CD4-positive, CD25-positive, alpha-beta regulatory T cell (primary cell): ENCODE measurements around the gene RUVBL1. TPM values are rescaled to one million over a fixed set of nuclear protein-coding genes. Genes with fewer than 3 reads are reported as not detected.

Experiments
- ATAC-seq, 2 donors: fragments of 150-1000 bp; cut with Tn5 transposase; one replicate each; pipeline ENCODE4 v1.10.0; 2021; ENCODE audit warnings: low read depth in 2 of 2, moderate number of reproducible peaks in 2 of 2, moderate library complexity in 1 of 2
- DNase-seq, 3 donors: peaks; one replicate each; pipeline versions ENCODE4 v3.0.0 to v3.0.0-alpha.2; 2012 to 2022; ENCODE audit warnings: mixed read lengths in 1 of 3
- H3K27ac ChIP-seq: one replicate; pipeline ENCODE4 v1.7.0; 2013; ENCODE audit warnings: mild to moderate bottlenecking, low read length; ENCODE audit not compliant: insufficient read depth, poor library complexity, severe bottlenecking
- H3K27me3 ChIP-seq: one replicate; pipeline ENCODE4 v1.7.0; 2013; ENCODE audit warnings: low read length; ENCODE audit not compliant: control insufficient read depth, insufficient read depth
- H3K36me3 ChIP-seq: one replicate; pipeline ENCODE4 v1.7.0; 2013; ENCODE audit warnings: mild to moderate bottlenecking, low read length, moderate library complexity; ENCODE audit not compliant: control insufficient read depth, insufficient read depth
- H3K4me1 ChIP-seq: 2 replicates; pipeline ENCODE4 v1.7.0; 2013; ENCODE audit warnings: mild to moderate bottlenecking, low read length; ENCODE audit not compliant: insufficient read depth, control insufficient read depth, poor library complexity, severe bottlenecking
- H3K4me3 ChIP-seq: one replicate; pipeline ENCODE4 v1.7.0; 2013; ENCODE audit warnings: low read depth, mild to moderate bottlenecking, low read length, moderate library complexity
- H3K9me3 ChIP-seq, 2 experiments: 1 replicate in 1 of 2; 2 replicates in 1 of 2; pipeline ENCODE4 v1.7.0; 2013; ENCODE audit warnings: low read length in 2 of 2, mild to moderate bottlenecking in 1 of 2, moderate library complexity in 1 of 2; ENCODE audit not compliant: control insufficient read depth in 2 of 2
- H3K27ac Mint-ChIP-seq, 3 donors: one replicate each; pipeline ENCODE4 v1.8.0; 2020 to 2022; ENCODE audit warnings: mild to moderate bottlenecking in 3 of 3, mixed read lengths in 3 of 3, moderate library complexity in 2 of 3
- H3K27me3 Mint-ChIP-seq: one replicate; pipeline ENCODE4 v1.8.0; 2022; ENCODE audit warnings: mild to moderate bottlenecking, mixed read lengths
- H3K36me3 Mint-ChIP-seq: one replicate; pipeline ENCODE4 v1.8.0; 2020; ENCODE audit warnings: mixed read lengths
- H3K4me1 Mint-ChIP-seq, 4 donors: one replicate each; pipeline ENCODE4 v1.8.0; 2020 to 2022; ENCODE audit warnings: mixed read lengths in 4 of 4, mild to moderate bottlenecking in 1 of 4
- H3K4me3 Mint-ChIP-seq, 4 donors: one replicate each; pipeline ENCODE4 v1.8.0; 2020 to 2022; ENCODE audit warnings: mild to moderate bottlenecking in 4 of 4, mixed read lengths in 4 of 4, moderate library complexity in 3 of 4
- H3K9me3 Mint-ChIP-seq, 7 donors: one replicate each; pipeline ENCODE4 v1.8.0; 2020 to 2022; ENCODE audit warnings: mixed read lengths in 7 of 7, mild to moderate bottlenecking in 3 of 7, moderate library complexity in 2 of 7
- polyA plus RNA-seq, 4 donors: library from polyadenylated mRNA; unstranded; fragments of 300-500 nt; fragmentation: Illumina TruSeq; gene quantifications; one replicate each; pipeline ENCODE4 v1.2.3, GENCODE V29; 2021
- total RNA-seq: library from RNA; stranded (reverse); gene quantifications from one replicate; pipeline ENCODE4 v1.2.3, GENCODE V29; 2022

The RUVBL1 gene
- total and polyA plus RNA-seq, 5 donors from 2014 or later, result 22.9 to 88.2 (median 78.3) TPM

GRCh38 chr3:128070898-128071591 is 52.6 kb downstream of the RUVBL1 start:
- H3K4me3 ChIP-seq, result no peak overlapping the region
- H3K27me3 ChIP-seq, result no peaks in the 10 kb centered on the region
- H3K4me1 ChIP-seq, result peaks cover 10% of the 10 kb centered on the region
- DNase-seq, result no peak
- Mint-ChIP-seq H3K27ac (no peak overlapping the region), H3K4me1 (peaks cover 2 to 12% (median 5%) of the 10 kb centered on the region in 4 donors), H3K4me3 (no peak overlapping the region), H3K27me3 (no peaks in the 10 kb centered on the region), H3K36me3 (peaks cover 32% of the 10 kb centered on the region), H3K9me3 (no peaks in the 10 kb centered on the region)
- H3K9me3 ChIP-seq, result no peaks in the 10 kb centered on the region
- no peak overlapping the region for H3K27ac ChIP-seq
- H3K36me3 ChIP-seq, result peaks cover 62% of the 10 kb centered on the region
- ATAC-seq, result no peak

- no peak overlapping the region for H3K4me3 ChIP-seq
- H3K27me3 Mint-ChIP-seq, result no peaks in the 10 kb centered on the region
- H3K36me3 Mint-ChIP-seq, result peaks cover 43% of the 10 kb centered on the region
- no peak overlapping the region for H3K27ac Mint-ChIP-seq
- no peak overlapping the region for H3K4me3 Mint-ChIP-seq
- DNase-seq (no peak), ATAC-seq (no peak)
- no peaks in the 10 kb centered on the region for H3K9me3 Mint-ChIP-seq
- H3K27me3 ChIP-seq, result no peaks in the 10 kb centered on the region
- no peak overlapping the region for H3K27ac ChIP-seq
- H3K9me3 ChIP-seq, result no peaks in the 10 kb centered on the region
- H3K4me1 ChIP-seq, result no peaks in the 10 kb centered on the region
- H3K4me1 Mint-ChIP-seq, result peaks cover 0 to 9% (median 5%) of the 10 kb centered on the region in 4 donors
- peaks cover 80% of the 10 kb centered on the region for H3K36me3 ChIP-seq
Observed at GRCh38 chr3:128069271-128069670, 54.3 kb downstream of the RUVBL1 start.

- H3K27me3 ChIP-seq, result no peaks in the 10 kb centered on the region
- Mint-ChIP-seq H3K9me3 (no peaks in the 10 kb centered on the region), H3K27me3 (no peaks in the 10 kb centered on the region), H3K36me3 (peaks cover 49% of the 10 kb centered on the region), H3K27ac (peak overlapping the region in 1 of 3 donors; percentile 47), H3K4me3 (peak overlapping the region in 1 of 4 donors; percentile 75), H3K4me1 (peaks cover 0 to 9% (median 4%) of the 10 kb centered on the region in 4 donors)
- H3K4me1 ChIP-seq, result no peaks in the 10 kb centered on the region
- DNase-seq, result peak in 2 of 3 donors; percentile 49 to 57
- H3K9me3 ChIP-seq, result no peaks in the 10 kb centered on the region
- no peak overlapping the region for H3K27ac ChIP-seq
- peak in 1 of 2 donors; percentile 50 for ATAC-seq
- no peak overlapping the region for H3K4me3 ChIP-seq
- peaks cover 90% of the 10 kb centered on the region for H3K36me3 ChIP-seq
Observed at GRCh38 chr3:128068156-128068620, 55.4 kb downstream of the RUVBL1 start.

- peaks cover 51% of the 10 kb centered on the region for H3K36me3 Mint-ChIP-seq
- no peak for DNase-seq
Observed at GRCh38 chr3:128067489-128067888, 56.1 kb downstream of the RUVBL1 start.

GRCh38 chr3:128066676-128067075 is 56.9 kb downstream of the RUVBL1 start:
- peak overlapping the region in 1 of 3 donors; percentile 38 for H3K27ac Mint-ChIP-seq
- H3K4me1 Mint-ChIP-seq, result peaks cover under 1 to 17% (median 8%) of the 10 kb centered on the region in 4 donors
- H3K27ac ChIP-seq, result no peak overlapping the region
- H3K4me3 ChIP-seq, result no peak overlapping the region
- H3K9me3 Mint-ChIP-seq, result no peaks in the 10 kb centered on the region
- no peaks in the 10 kb centered on the region for H3K4me1 ChIP-seq
- H3K36me3 Mint-ChIP-seq, result peaks cover 60% of the 10 kb centered on the region
- ATAC-seq, result no peak
- no peaks in the 10 kb centered on the region for H3K27me3 Mint-ChIP-seq
- H3K27me3 ChIP-seq, result no peaks in the 10 kb centered on the region
- no peaks in the 10 kb centered on the region for H3K9me3 ChIP-seq
- peaks cover 98% of the 10 kb centered on the region for H3K36me3 ChIP-seq
- H3K4me3 Mint-ChIP-seq, result no peak overlapping the region
- DNase-seq, result no peak

More at GRCh38 chr3:128067489-128067888, 56.1 kb downstream of the RUVBL1 start:
- H3K4me1 Mint-ChIP-seq, result peaks cover 0 to 11% (median 4%) of the 10 kb centered on the region in 4 donors
- no peak overlapping the region for H3K4me3 Mint-ChIP-seq
- H3K9me3 ChIP-seq, result no peaks in the 10 kb centered on the region
- H3K4me3 ChIP-seq, result no peak overlapping the region
- no peaks in the 10 kb centered on the region for H3K27me3 Mint-ChIP-seq
- no peak overlapping the region for H3K27ac Mint-ChIP-seq
- peaks cover 95% of the 10 kb centered on the region for H3K36me3 ChIP-seq
- no peaks in the 10 kb centered on the region for H3K9me3 Mint-ChIP-seq
- no peak overlapping the region for H3K27ac ChIP-seq
- ATAC-seq, result no peak
- H3K4me1 ChIP-seq, result no peaks in the 10 kb centered on the region
- H3K27me3 ChIP-seq, result no peaks in the 10 kb centered on the region

- H3K36me3 Mint-ChIP-seq, result peaks cover 65% of the 10 kb centered on the region
- peaks cover 5 to 21% (median 12%) of the 10 kb centered on the region in 4 donors for H3K4me1 Mint-ChIP-seq
- no peak overlapping the region for H3K4me3 ChIP-seq
- H3K9me3 Mint-ChIP-seq, result no peaks in the 10 kb centered on the region
- no peaks in the 10 kb centered on the region for H3K27me3 ChIP-seq
- H3K36me3 ChIP-seq, result peaks cover 98% of the 10 kb centered on the region
- H3K27ac Mint-ChIP-seq, result no peak overlapping the region
- H3K4me1 ChIP-seq, result no peaks in the 10 kb centered on the region
- ATAC-seq, result no peak
- H3K27me3 Mint-ChIP-seq, result no peaks in the 10 kb centered on the region
- no peak overlapping the region for H3K4me3 Mint-ChIP-seq
- H3K9me3 ChIP-seq, result no peaks in the 10 kb centered on the region
- no peak overlapping the region for H3K27ac ChIP-seq
- no peak for DNase-seq
Observed at GRCh38 chr3:128066114-128066513, 57.5 kb downstream of the RUVBL1 start.

GRCh38 chr3:128064962-128065361 is 58.6 kb downstream of the RUVBL1 start:
- Mint-ChIP-seq H3K9me3 (no peaks in the 10 kb centered on the region), H3K4me3 (no peak overlapping the region), H3K36me3 (peaks cover 68% of the 10 kb centered on the region), H3K27me3 (no peaks in the 10 kb centered on the region), H3K4me1 (peaks cover 5 to 21% (median 13%) of the 10 kb centered on the region in 4 donors), H3K27ac (peak overlapping the region in 2 of 3 donors; percentile 54 to 75)
- Histone ChIP-seq H3K27ac (no peak overlapping the region), H3K4me1 (no peaks in the 10 kb centered on the region), H3K9me3 (no peaks in the 10 kb centered on the region), H3K4me3 (no peak overlapping the region), H3K36me3 (peaks cover 98% of the 10 kb centered on the region), H3K27me3 (no peaks in the 10 kb centered on the region)
- ATAC-seq (no peak), DNase-seq (no peak)

- ATAC-seq (no peak), DNase-seq (no peak)
- H3K4me3 Mint-ChIP-seq, result peak overlapping the region in 1 of 4 donors; percentile 14
- Histone ChIP-seq H3K4me3 (no peak overlapping the region), H3K27me3 (no peaks in the 10 kb centered on the region), H3K36me3 (peaks cover 98% of the 10 kb centered on the region), H3K27ac (no peak overlapping the region), H3K4me1 (no peaks in the 10 kb centered on the region), H3K9me3 (no peaks in the 10 kb centered on the region)
- H3K4me1 Mint-ChIP-seq, result peaks cover 5 to 21% (median 17%) of the 10 kb centered on the region in 4 donors
- H3K27me3 Mint-ChIP-seq, result no peaks in the 10 kb centered on the region
- no peak overlapping the region for H3K27ac Mint-ChIP-seq
- peaks cover 69% of the 10 kb centered on the region for H3K36me3 Mint-ChIP-seq
- no peaks in the 10 kb centered on the region for H3K9me3 Mint-ChIP-seq
Observed at GRCh38 chr3:128063865-128064264, 59.7 kb downstream of the RUVBL1 start.
